IMR-90 (cell line): ENCODE measurements around the gene TMEM86B. TPM values are rescaled to one million over a fixed set of nuclear protein-coding genes. Genes with fewer than 3 reads are reported as not detected.

Experiments used
- ATAC-seq: fragments of 200-7000 bp; cut with Tn5 transposase; 2 replicates; pipeline ENCODE4 v1.9.1; 2020; ENCODE audit warnings: low read depth, mild to moderate bottlenecking, moderate library complexity
- BruUV-seq: library from RNA; stranded (reverse); fragments of 400-500 nt; replicated peaks from 2 replicates; lab custom pipeline; 2021; lab: Mats Ljungman, UMichigan
- CTCF ChIA-PET: fragments of 300-600 bp; formaldehyde crosslinking; extraction: SDS; loops from one replicate; lab custom pipeline; 2021; ENCODE audit warnings: antibody characterized with exemption; lab: Yijun Ruan, JAX
- POLR2A ChIA-PET: fragments of 300-600 bp; sonication (Branson Sonifier 250); formaldehyde crosslinking; loops from one replicate; lab custom pipeline; 2022; ENCODE audit warnings: antibody characterized with exemption; ENCODE audit not compliant: unreplicated experiment; lab: Charles Lee
- DNase-seq: peaks from one replicate; pipeline ENCODE4 v3.0.0; 2013
- H2AFZ ChIP-seq: replicated peaks from 2 replicates; pipeline ENCODE3; 2013; ENCODE audit warnings: low read length, mild to moderate bottlenecking; ENCODE audit not compliant: poor library complexity
- H2AK5ac ChIP-seq: 2 replicates; pipeline ENCODE4 v1.6.1; 2013; ENCODE audit warnings: low read depth, low read length, inconsistent platforms
- H2AK9ac ChIP-seq: replicated peaks from 2 replicates; pipeline ENCODE3; 2013; ENCODE audit warnings: mild to moderate bottlenecking, low read depth, low read length, moderate library complexity; ENCODE audit not compliant: poor library complexity
- H2BK120ac ChIP-seq: 2 replicates; pipeline ENCODE4 v1.6.1; 2013; ENCODE audit warnings: low read depth, low read length, inconsistent platforms
- H2BK15ac ChIP-seq: 3 replicates; pipeline ENCODE4 v1.6.1; 2013; ENCODE audit warnings: low read depth, low read length, inconsistent platforms
- H2BK20ac ChIP-seq: 2 replicates; pipeline ENCODE4 v1.6.1; 2013; ENCODE audit warnings: low read depth, mild to moderate bottlenecking, inconsistent platforms, low read length, moderate library complexity
- H2BK5ac ChIP-seq: 2 replicates; pipeline ENCODE4 v1.6.1; 2013; ENCODE audit warnings: mild to moderate bottlenecking, low read depth, low read length, inconsistent platforms; ENCODE audit not compliant: poor library complexity, severe bottlenecking
- H3K14ac ChIP-seq: replicated peaks from 2 replicates; pipeline ENCODE4 v1.6.1; 2013; ENCODE audit warnings: low read depth, low read length, inconsistent platforms
- H3K18ac ChIP-seq: 2 replicates; pipeline ENCODE4 v1.6.1; 2013; ENCODE audit warnings: low read depth, low read length, control low read depth
- H3K23ac ChIP-seq: 2 replicates; pipeline ENCODE4 v1.6.1; 2013; ENCODE audit warnings: low read depth, low read length, inconsistent platforms
- H3K27ac ChIP-seq: 2 replicates; pipeline ENCODE4 v1.5.1; 2013; ENCODE audit warnings: mild to moderate bottlenecking, control low read depth, low read length; ENCODE audit not compliant: insufficient read depth
- H3K27me3 ChIP-seq: 2 replicates; pipeline ENCODE4 v1.6.1; 2013; ENCODE audit warnings: low read length; ENCODE audit not compliant: control insufficient read depth, insufficient read depth
- H3K36me3 ChIP-seq: 2 replicates; pipeline ENCODE4 v1.6.1; 2013; ENCODE audit warnings: low read length, mixed read lengths; ENCODE audit not compliant: control insufficient read depth, insufficient read depth
- H3K4ac ChIP-seq: 2 replicates; pipeline ENCODE4 v1.6.1; 2013; ENCODE audit warnings: low read depth, low read length, inconsistent platforms
- H3K4me1 ChIP-seq: 2 replicates; pipeline ENCODE4 v1.6.1; 2013; ENCODE audit warnings: low read length, mixed read lengths; ENCODE audit not compliant: control insufficient read depth, insufficient read depth
- H3K4me2 ChIP-seq: 2 replicates; pipeline ENCODE4 v1.6.1; 2013; ENCODE audit warnings: low read depth, mild to moderate bottlenecking, control low read depth, low read length, moderate library complexity
- H3K4me3 ChIP-seq: 2 replicates; pipeline ENCODE4 v1.5.1; 2013; ENCODE audit warnings: low read depth, mild to moderate bottlenecking, control low read depth, low read length, moderate library complexity; ENCODE audit not compliant: insufficient read depth
- H3K56ac ChIP-seq: 2 replicates; pipeline ENCODE4 v1.6.1; 2013; ENCODE audit warnings: low read length, inconsistent platforms; ENCODE audit not compliant: insufficient read depth; ENCODE audit errors: extremely low read depth
- H3K79me1 ChIP-seq, 2 experiments: 2 replicates each; pipeline ENCODE4 v1.6.1; 2013; ENCODE audit warnings: low read length in 2 of 2, inconsistent platforms in 1 of 2, low read depth in 1 of 2
- H3K9ac ChIP-seq: 2 replicates; pipeline ENCODE4 v1.6.1; 2013; ENCODE audit warnings: low read depth, low read length, control low read depth
- H3K9me1 ChIP-seq: 2 replicates; pipeline ENCODE4 v1.6.1; 2013; ENCODE audit warnings: low read length, inconsistent platforms; ENCODE audit not compliant: insufficient read depth
- H3K9me3 ChIP-seq: 2 replicates; pipeline ENCODE4 v1.6.1; 2013; ENCODE audit warnings: low read length; ENCODE audit not compliant: control insufficient read depth, insufficient read depth
- H4K20me1 ChIP-seq: 2 replicates; pipeline ENCODE4 v1.6.1; 2013; ENCODE audit warnings: low read length, inconsistent platforms; ENCODE audit not compliant: insufficient read depth
- H4K5ac ChIP-seq: 2 replicates; pipeline ENCODE4 v1.6.1; 2013; ENCODE audit warnings: mild to moderate bottlenecking, low read depth, low read length, control low read depth
- H4K8ac ChIP-seq, 2 experiments: 2 replicates each; pipeline ENCODE4 v1.6.1; 2013; ENCODE audit warnings: low read depth in 2 of 2, low read length in 2 of 2, control low read depth in 1 of 2, inconsistent platforms in 1 of 2
- H4K91ac ChIP-seq: 2 replicates; pipeline ENCODE4 v1.6.1; 2013; ENCODE audit warnings: low read depth, low read length, inconsistent platforms; ENCODE audit not compliant: insufficient read depth
- BHLHE40 ChIP-seq: fragments of 150-350 bp; IDR thresholded peaks from 2 replicates; pipeline ENCODE4 v1.6.1; 2016; ENCODE audit warnings: mild to moderate bottlenecking, low read depth, low read length
- CEBPB ChIP-seq: IDR thresholded peaks from 2 replicates; pipeline ENCODE4 v1.6.1; 2012; ENCODE audit warnings: low read depth, low read length, improper control_type of control experiment
- CHD1 ChIP-seq: IDR thresholded peaks from 2 replicates; pipeline ENCODE4 v1.6.1; 2012; ENCODE audit warnings: low read depth, low read length, improper control_type of control experiment
- CTCF ChIP-seq: conservative IDR thresholded peaks from 2 replicates; pipeline ENCODE4 v1.5.1; 2012; ENCODE audit warnings: mild to moderate bottlenecking, low read depth, low read length, improper control_type of control experiment
- ELK1 ChIP-seq: fragments of 150-350 bp; IDR thresholded peaks from 2 replicates; pipeline ENCODE4 v1.6.1; 2016; ENCODE audit warnings: low read depth, mild to moderate bottlenecking, low read length, moderate library complexity, borderline replicate concordance
- FOS ChIP-seq: fragments of 150-350 bp; IDR thresholded peaks from 2 replicates; pipeline ENCODE4 v1.6.1; 2016; ENCODE audit warnings: low read depth, low read length
- MAFK ChIP-seq: IDR thresholded peaks from 2 replicates; pipeline ENCODE4 v1.6.1; 2012; ENCODE audit warnings: low read depth, low read length, improper control_type of control experiment
- MAZ ChIP-seq: IDR thresholded peaks from 2 replicates; pipeline ENCODE4 v1.6.1; 2012; ENCODE audit warnings: low read depth, mild to moderate bottlenecking, low read length, improper control_type of control experiment, moderate library complexity, borderline replicate concordance
- MXI1 ChIP-seq: IDR thresholded peaks from 2 replicates; pipeline ENCODE4 v1.6.1; 2012; ENCODE audit warnings: low read depth, mild to moderate bottlenecking, low read length, moderate library complexity, borderline replicate concordance
- POLR2A ChIP-seq: IDR thresholded peaks from 2 replicates; pipeline ENCODE4 v1.6.1; 2012; ENCODE audit warnings: mild to moderate bottlenecking, low read depth, low read length
- RAD21 ChIP-seq: IDR thresholded peaks from 2 replicates; pipeline ENCODE4 v1.6.1; 2012; ENCODE audit warnings: low read length, improper control_type of control experiment
- RFX5 ChIP-seq: IDR thresholded peaks from 2 replicates; pipeline ENCODE4 v1.8.0; 2012; ENCODE audit warnings: low read depth, mild to moderate bottlenecking, low read length, moderate library complexity
- SMC3 ChIP-seq: fragments of 150-350 bp; IDR thresholded peaks from 2 replicates; pipeline ENCODE4 v1.6.1; 2016; ENCODE audit warnings: low read depth, mild to moderate bottlenecking, antibody characterized with exemption, low read length, moderate library complexity
- WGBS, 2 experiments: methylation state at CpG; one replicate each; pipeline versions ENCODE4 v1.1.5 to v1.1.7; 2013; ENCODE audit warnings: missing lambda C conversion rate in 2 of 2; ENCODE audit not compliant: insufficient read length in 1 of 2; ENCODE audit errors: extremely low coverage in 2 of 2; 5-methylcytosine and 5-hydroxymethylcytosine counted together
- dilution Hi-C: fragments of 300-500 bp; cut with HindIII; formaldehyde crosslinking; loops from one replicate; pipeline ENCODE4 v1.14.3; 2018; ENCODE audit warnings: low sequenced_read_pairs; ENCODE audit not compliant: unreplicated experiment
- in situ Hi-C: fragments of 300-500 bp; cut with MboI; formaldehyde crosslinking; loops from 3 replicates; pipeline ENCODE4 v1.14.3; 2019; ENCODE audit warnings: low sequenced_read_pairs, inconsistent platforms, mixed read lengths
- intact Hi-C: fragments of 100-400 bp; cut with micrococcal nuclease; formaldehyde crosslinking; loops from 2 replicates; pipeline ENCODE4 v1.10.0; 2022
- polyA plus RNA-seq, 3 experiments: library from polyadenylated mRNA; depleted of rRNA; stranded (reverse); fragments of >200 nt; gene quantifications; 2 replicates each; pipeline ENCODE4 v1.2.3, GENCODE V29; 2012; ENCODE audit warnings: low replicate concordance in 1 of 3
- total RNA-seq: library from RNA; depleted of rRNA; stranded (reverse); fragments of >200 nt; gene quantifications from 2 replicates; pipeline ENCODE4 v1.2.3, GENCODE V29; 2012

TMEM86B gene
- total and polyA plus RNA-seq, 2 of the 4 experiments (the other 2 are of a cell fraction): 0.18 to 2.4 TPM

- no peak for TF ChIP-seq MAZ
These were observed 5.1 kb downstream of the TMEM86B start (continued) for GRCh38 chr19:55223291-55224037.

GRCh38 chr19:55220525-55220924, 8.0 kb downstream of the TMEM86B start:
- Histone ChIP-seq H3K27ac (no peak overlapping the region), H3K27me3 (no peaks in the 10 kb centered on the region), H2BK120ac (no peak overlapping the region), H2BK5ac (no peak overlapping the region), H3K56ac (no peak overlapping the region), H2AK9ac (no peak overlapping the region), H3K9me3 (no peaks in the 10 kb centered on the region), H3K14ac (no peak overlapping the region), H3K79me1 (no peaks in the 10 kb centered on the region), H3K36me3 (0 out of 2 replicates have a peak, but pooled peaks cover 2% of the 10 kb centered on the region), H3K9ac (no peak overlapping the region), H3K4ac (no peak overlapping the region), H4K5ac (no peak overlapping the region), H3K4me2 (no peak overlapping the region), H2AK5ac (no peak overlapping the region), H2BK20ac (no peak overlapping the region), H4K8ac (no peak overlapping the region), H3K4me3 (no peak overlapping the region), H3K4me1 (peaks cover 4% of the 10 kb centered on the region), H2AFZ (no peak overlapping the region), H3K9me1 (peaks cover 10% of the 10 kb centered on the region; the same call in 1 of the 2 replicates), H4K91ac (no peak overlapping the region), H3K23ac (no peak overlapping the region), H2BK15ac (no peak overlapping the region), H3K18ac (no peak overlapping the region), H4K20me1 (peaks cover 7% of the 10 kb centered on the region)
- TF ChIP-seq MAZ: no peak
- TF ChIP-seq CEBPB: no peak
- TF ChIP-seq CTCF: no peak
- no peak for TF ChIP-seq MAFK
- no peak for TF ChIP-seq MXI1
- TF ChIP-seq ELK1: no peak
- TF ChIP-seq SMC3: no peak
- TF ChIP-seq RAD21: no peak
- TF ChIP-seq POLR2A: no peak
- TF ChIP-seq BHLHE40: no peak
- no peak for TF ChIP-seq FOS
- TF ChIP-seq RFX5: no peak
- no peak for TF ChIP-seq CHD1
- CTCF ChIA-PET: no interaction called here
- in situ Hi-C loops (loop anchor here (5.0 kb wide), 1 partner anchor 37 kb away; the partner anchor contains the start of gene PPP6R1), intact Hi-C loops (no loop called here), dilution Hi-C loops (no loop called here)
- ATAC-seq: no peak
- POLR2A ChIA-PET: no interaction called here
- no TSS peak for BruUV-seq
- 90% methylated on average over 3 of the region's 9 CpGs; no CpG with 5 or more reads in 1 of the 2 experiments for WGBS, 2 experiments
- no peak for DNase-seq
